GM21447 (cell line): Measurements from ENCODE around the gene PRKCE.

Source experiments
- ATAC-seq: cut with Tn5 transposase; IDR thresholded peaks from one replicate; pipeline ENCODE4 v1.9.1; 2021; ENCODE audit not compliant: unreplicated experiment

Gene PRKCE

DNA sequence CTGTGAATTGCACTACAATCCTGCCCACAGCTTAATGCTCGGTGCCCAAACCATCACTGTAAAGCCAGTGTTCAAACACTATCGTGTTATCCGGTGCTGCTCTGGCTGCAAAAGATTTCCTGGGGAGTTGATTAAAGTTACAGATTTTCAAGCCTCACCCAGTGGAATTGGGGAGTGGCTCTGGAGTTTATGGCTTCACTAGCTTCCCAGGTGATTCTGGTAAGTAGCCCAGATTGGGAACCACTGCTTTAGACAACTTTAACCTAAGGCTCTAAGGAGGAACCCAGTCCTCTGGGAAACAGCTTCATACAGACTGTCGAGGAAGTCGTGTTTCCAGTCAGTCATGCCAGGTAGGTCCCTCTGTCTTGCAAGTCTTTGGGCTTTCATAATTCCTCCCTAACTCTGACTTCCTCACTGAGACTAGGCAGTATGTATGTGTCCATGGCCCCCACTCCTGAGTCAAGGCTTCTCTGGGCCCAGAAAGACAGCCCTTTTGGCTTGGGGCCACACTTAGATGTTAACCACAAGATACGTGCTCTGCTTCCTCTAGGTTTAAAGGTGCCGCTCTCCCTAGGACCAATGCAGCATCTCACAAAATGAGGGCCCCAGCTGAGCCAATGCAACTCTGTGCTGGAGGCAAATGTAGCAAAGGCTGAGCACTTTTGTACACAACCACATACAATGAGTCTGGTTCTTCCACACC lies 299.7 kb downstream of the PRKCE start:
- ATAC-seq, result no peak

GRCh38 chr2:45952591-45952990 lies 301.1 kb downstream of the PRKCE start:
- ATAC-seq, result no peak

DNA sequence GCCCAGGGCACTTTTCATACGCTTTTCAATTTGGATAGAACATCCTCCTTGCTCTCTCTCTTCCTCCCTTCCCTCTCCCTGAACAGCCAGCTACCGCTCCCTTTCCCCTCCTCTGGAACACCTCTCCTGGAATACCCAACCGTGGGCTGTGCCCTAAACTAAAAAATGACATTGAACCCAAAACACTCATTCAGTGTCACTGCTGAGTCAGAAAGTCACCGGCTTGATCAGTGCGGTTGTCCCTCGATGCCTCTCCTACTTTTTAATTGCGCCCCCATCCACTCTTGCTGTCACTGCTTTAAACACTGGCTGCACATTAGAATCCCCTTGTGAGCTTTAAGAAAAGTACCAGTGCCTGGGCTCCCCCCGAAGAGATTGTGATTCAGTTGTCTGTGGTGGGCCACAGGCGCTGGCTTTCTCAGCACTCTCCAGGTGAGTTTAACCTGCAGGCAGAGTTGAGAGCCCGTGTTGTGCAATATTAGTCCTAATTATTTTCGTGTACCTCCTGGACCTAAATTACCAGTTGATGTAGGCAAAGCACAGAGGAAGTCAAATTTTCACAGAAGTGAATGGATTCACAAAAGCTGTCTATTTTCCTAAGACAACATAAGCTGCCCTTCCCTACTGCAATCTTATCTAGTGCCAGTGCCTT lies 302.0 kb downstream of the PRKCE start:
- ATAC-seq, result no peak

DNA sequence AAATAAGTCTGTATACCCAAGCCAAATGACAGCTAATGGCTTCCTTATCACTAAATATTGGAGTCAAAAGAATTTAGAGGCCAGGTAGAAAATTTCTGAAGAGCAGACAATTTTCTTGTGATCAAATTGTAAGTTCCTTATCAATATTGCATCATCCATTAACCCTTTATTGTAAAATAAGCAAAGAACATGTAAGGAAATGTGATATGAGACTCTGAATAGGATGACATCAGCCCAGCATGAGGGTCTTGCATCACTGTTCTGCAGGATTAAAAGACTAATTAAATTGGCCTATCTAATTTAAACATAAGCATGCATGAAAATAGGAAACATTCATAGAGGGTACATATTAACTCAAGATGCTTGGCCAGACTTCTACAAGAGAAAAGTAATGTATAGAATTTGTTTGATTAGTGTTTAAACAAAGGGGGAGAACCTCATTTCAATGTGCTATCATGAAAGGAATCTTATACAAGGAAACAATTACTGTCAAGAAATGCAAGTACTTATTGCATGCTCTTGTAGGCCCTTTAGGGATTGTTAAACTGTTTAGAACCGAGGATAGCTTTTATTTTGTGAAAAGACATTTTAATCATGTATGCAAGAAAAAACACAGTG lies 302.9 kb downstream of the PRKCE start:
- ATAC-seq, result no peak

- ATAC-seq, result no peak
Observed at GRCh38 chr2:45957533-45958227, 306.2 kb downstream of the PRKCE start.

DNA sequence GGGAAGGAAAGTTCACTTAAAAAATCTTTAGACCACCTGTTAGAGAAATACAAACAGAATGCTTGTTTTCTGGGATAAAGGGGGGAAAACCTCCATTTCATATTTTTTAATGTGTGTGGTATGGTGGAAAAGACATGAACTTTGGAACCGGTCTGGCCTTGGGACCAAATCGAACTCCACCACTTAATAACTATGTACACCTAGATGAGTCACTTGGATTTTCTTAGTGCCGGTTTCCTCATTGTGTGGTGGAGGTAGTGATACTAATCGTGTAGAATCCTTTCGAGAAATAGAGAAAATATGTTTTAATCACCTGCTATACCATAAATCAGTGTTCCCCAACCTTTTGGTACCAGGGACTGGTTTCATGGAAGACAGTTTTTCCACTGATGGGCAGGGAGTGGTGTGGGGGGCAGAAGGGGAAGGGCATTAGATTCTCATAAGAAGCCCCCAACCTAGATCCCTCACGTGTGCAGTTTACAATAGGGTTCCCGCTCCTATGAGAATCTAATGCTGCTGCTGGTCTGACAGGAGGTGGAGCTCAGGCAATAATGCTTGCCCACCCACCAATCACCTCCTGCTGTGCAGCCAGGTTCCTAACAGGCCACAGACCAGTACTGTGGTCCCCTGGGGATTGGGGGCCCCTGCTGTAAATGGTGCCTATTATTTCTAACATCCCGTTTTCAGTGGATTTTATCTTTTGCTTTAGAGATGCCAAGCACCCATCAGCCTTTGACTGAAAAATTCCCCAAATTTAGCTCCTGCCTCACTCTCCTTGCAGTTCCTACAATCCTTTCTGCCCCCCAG lies 308.8 kb downstream of the PRKCE start:
- ATAC-seq, result no peak

DNA sequence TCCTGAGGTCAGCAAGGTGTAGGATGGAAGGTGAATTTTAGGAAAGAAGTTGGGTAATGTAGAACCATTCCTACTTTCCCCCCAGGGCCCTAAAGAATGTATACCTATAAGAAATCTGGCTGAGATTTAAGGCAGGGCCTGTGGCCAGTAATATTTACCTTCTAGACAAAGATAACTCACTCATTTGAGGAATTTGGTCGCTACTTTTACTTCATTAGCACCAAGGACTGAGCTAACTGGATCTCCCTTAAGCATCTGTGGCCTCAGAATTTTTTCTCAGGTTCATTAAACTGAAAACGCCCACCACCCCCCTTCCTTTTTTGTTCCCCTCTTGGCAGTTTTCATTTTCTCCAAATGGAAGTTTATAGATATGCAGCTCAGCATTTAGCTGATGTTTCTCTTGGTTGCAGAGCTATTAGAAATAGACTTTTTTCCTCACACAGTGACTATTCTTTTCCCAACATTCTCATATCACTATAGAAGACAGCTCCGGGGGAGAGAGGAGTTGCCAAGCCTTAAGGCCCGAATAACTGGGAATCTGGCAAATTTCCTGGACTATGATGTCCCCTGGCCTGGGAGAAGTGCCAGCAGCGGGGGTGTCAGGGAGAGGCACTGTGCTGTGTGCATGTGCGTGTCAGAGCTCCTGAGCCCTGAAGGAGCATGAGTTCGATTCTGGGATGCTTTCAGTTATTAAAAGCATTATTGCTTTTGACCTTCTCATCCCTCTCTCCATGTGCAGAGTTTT lies 310.9 kb downstream of the PRKCE start:
- no peak for ATAC-seq

- ATAC-seq, result no peak
Observed at GRCh38 chr2:45963816-45964215, 312.3 kb downstream of the PRKCE start.

GRCh38 chr2:45964223-45964841 lies 312.9 kb downstream of the PRKCE start:
- no peak for ATAC-seq

DNA sequence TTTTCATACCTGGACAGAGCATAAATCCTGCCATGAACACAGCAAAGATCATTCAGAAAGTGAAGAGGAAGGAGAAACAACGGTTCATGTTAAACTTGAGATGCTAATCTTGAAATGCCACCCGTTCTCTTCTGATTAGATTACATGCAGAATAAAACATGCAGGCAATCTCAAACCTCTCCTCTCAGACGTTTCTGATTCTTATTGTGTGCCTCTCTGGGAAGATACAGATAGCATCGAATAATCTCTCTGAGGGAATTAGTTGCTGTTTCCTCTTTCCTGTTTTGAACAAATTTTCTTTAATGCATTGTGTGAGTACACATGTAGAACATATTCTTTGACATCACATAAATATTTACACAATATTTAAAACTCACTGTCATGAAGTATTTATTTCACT lies 313.4 kb downstream of the PRKCE start:
- no peak for ATAC-seq

DNA sequence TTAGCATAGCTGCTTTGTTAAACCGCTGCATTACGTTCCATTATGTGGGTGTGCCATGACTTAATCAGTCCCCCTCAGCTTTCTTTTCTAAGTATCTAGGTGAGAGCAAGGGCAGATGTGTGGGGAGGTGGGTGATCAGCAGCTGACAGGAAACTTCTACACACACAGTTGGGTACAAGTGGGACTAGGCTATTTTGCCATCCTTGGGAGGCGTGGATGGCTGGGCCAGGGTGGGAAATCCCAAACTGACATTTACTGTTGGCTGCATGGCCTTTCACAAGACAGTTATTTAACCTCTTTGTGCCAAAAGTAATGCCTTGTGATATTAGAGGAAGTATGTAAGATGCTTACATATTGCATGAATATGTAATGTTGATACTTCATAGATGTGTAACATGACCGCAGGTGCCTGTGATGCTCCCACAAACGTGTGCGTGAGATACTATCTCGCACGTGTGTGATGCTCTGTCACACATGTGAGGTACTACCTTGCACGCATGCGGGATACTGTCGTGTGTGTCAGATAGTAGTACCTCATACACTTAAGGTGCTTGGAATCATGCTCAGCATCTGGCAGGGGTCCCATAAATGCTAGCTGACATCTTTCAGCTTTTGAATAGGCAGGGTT lies 314.5 kb downstream of the PRKCE start:
- ATAC-seq, result no peak

DNA sequence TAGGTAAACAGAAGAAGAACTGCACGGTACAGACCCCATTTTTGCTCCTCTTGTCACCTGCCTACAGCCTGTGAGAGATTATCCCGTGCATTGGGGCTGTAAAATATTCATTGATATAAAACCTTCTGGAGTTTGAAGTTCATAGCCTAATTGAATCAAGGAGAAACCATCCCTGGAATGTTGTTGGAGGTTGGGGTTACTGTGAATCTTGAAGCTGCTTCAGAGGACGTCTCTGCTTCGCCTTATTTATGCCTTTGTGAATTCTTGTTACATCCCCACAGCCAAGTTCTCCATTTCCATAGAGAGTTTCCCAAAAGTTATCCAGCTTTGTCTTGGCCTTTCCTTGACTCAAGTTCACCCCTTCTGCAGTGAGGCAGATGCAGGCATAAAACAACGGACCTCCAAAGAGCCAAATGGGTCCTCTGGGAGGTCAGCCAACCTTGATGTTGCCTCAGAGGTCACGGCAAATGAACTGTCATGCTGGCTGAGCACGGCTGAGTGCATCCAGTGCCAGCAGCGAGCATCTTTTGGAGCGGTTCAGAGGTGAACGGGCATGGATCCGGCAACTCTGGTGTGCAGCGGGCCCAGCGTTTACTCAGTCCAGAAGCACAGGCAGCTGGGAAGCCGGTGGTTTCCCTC lies 317.6 kb downstream of the PRKCE start:
- no peak for ATAC-seq

- no peak for ATAC-seq
Observed at GRCh38 chr2:45973426-45973825, 322.0 kb downstream of the PRKCE start.

GRCh38 chr2:45974056-45974455 lies 322.6 kb downstream of the PRKCE start:
- peak; percentile 76 for ATAC-seq

DNA sequence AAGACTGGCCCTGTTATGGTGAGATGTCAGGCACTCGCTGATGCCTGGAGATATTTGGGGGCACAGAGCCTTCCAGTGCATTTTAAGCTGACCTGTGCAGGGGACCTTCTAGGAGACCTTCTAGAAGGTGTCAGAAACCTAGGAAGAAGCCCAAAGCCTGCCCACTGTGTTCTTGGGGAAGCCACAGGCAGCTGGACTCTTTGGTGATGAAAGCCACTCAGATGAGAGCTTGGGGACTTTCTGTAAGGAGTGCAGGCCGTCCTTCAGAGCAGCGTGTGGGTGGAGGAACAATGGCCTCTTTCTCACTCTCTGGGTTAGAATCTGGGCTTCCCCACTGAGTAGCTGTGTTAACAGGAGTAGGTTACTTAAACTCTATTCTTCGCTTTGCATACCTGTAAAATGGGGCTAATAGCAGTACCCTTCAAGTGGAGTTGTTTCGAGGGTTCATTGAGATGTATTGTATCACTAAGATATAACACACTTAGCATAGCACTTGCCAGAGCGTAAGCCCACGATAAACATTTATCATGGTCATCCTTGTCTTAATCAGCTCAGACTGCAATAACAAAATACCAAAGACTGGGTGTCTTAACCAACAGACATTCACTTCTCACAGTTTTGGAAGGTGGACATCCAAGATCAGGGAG lies 323.4 kb downstream of the PRKCE start:
- peak; percentile 51 for ATAC-seq

- ATAC-seq, result no peak
Observed at GRCh38 chr2:45975752-45976517, 324.5 kb downstream of the PRKCE start.

GRCh38 chr2:45978302-45978859 lies 326.9 kb downstream of the PRKCE start:
- no peak for ATAC-seq
